Activated T-helper 9 cell treated with anti-CD3 and anti-CD28 coated beads, Interleukin-2, amount 50 U/mL, for 16 hours (primary cell): Measurements from ENCODE around the gene CORO7.

ENCODE experiments used
- DNase-seq: peaks from one replicate; pipeline ENCODE4 v3.0.0-alpha.2; 2020; ENCODE audit warnings: low read depth

Gene CORO7

DNA sequence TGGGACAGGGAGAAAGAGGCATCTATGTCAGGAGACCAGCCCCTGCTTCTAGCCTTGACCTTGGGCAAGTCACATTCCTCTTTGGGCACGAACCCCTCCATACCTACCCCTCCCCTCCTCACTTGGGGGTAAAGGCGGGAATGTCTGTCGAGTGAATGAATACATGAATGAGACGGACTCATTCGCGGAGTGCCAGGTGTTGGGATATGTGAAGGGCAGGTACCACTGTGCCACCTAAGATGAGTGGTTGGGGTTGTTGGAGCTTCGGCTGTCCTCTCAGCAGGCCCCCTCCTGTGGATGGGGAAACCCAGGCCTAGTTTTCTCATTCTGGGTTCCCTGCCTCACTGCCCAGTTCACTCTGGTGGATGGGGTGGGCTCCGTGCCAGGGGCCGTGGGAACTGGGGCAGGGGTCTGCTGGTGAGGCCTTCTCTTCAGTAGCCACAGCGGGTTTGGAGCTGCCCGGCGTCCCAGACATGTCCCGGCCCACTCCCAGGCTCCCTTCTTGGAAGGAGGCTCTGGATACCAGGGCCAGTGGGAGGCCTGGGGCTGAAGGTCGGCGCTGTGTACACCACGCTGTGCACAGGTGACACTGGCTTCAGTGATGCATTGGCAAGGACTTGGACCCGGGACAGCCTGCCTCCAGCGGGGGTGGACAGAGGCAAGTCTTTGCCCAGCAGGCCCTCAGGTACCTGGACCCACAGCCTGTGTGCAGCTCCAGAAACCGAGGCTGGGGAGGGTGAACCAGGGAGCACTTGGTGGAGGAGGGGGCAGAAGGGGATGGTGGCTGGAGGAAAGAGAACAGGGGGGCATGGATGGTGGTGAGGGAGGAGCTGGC lies 94.9 kb downstream of the CORO7 start:
- no peak for DNase-seq

- no peak for DNase-seq
These were observed 95.7 kb downstream of the CORO7 start for GRCh38 chr16:4320571-4321137.

DNA sequence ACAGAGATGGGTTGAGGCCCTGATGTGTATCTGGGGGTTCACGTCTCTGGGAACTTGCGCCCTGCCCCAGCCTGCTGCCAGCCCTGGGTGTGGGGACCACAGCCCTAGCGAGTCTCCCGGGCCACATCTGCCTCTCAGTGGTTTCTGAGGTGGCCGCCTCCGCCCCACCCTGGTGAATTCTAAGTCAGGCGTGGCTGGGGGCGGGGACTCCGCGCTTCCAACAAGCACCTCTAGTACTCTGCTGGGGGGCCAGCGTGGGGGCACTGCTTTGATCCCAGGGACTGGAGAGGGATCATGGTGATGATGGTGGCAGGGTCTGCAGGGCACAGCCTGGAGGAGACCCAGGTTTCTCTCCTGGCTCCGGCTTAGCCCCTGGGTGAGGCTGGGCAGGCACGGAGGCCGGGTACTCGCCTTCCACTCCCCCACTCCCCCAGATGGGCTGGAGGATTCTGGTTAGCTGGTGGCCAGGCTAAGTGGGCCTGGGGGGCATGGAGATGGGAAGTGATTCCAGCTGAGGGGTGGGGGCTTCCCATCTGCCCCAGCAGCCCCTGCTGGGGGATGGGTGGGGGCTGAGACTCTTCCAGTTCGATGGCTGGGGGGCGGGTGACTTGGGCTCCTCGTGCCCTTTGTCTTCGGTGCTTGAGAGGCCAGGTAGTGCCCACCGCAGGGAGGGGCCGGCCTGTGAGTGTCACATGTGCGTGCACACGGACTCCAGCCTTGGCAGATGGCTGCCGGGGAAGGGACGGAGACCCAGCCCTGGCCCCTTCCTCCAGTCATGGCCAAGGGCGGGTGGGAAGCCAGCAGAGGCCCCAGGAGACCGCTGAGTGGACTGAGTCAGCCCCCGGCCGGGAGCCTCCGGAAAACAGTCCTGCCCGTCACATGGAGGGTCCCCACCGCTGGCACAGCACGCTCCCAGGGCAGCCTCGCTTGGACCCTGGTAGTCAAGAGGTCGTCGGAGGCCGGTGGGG lies 96.7 kb downstream of the CORO7 start:
- peak; percentile 45 for DNase-seq

DNA sequence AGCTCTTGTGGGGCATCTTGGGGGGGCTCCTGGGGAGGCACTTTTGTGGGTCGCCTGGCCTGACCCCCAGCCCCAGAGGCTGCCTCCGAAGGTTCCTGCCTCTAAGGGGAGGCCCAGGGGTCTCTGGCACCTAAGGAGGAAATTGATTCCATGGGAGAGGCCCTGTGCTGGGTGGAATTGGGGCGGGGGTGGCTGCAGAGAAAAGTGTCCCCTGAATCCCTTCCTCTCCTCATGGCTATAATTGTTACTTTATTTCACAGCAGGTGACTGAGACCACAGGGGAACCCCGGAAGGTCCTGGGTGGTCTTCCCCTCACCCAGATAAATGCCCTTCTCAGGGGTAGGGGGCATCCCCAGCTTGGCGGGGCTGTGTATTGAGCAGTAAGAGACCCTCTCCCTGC lies 97.4 kb downstream of the CORO7 start:
- DNase-seq, result no peak

- DNase-seq, result no peak
These were observed 97.9 kb downstream of the CORO7 start for GRCh38 chr16:4318451-4318910.

GRCh38 chr16:4317532-4318450 lies 98.6 kb downstream of the CORO7 start:
- no peak for DNase-seq

GRCh38 chr16:4316864-4317531 lies 99.4 kb downstream of the CORO7 start:
- no peak for DNase-seq

DNA sequence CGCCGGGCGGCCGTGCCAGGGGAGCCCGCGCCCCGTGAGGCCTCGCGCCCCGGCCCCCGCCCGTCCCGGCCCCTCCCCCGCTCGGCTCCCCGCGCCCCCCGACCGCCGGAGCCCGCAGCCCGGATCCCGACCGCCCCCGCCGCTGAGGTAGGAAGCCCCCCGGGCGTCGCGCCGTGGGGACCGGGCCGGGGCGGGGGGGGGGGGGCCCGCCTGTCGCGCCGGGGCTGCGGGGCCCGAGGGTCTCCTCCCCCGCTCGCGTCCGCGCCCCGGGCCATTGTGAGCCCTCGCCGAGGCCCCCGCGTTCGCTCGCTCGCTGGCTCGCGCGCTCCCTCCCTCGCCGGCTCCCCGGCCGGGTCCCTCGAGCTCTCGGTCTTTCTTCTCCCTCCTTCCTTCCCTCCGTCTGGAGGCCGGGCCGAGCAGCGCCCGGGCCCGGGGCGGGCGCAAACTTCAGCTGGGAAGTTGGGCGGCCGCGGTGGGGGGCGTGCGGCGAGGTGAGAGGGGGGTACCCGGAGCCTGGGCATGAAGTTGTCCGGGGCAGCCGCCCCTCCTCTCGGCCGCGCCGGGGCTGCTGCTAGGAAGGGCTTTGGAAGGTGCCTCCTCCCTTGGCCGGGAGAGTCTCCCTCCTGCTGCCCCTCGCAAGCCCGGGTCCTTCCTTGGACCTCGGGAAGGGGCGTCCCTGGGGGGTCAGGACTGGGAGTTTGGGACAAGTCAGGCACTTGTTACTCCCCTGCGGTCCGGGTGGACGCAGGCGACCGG lies 100.1 kb downstream of the CORO7 start:
- no peak for DNase-seq

DNA sequence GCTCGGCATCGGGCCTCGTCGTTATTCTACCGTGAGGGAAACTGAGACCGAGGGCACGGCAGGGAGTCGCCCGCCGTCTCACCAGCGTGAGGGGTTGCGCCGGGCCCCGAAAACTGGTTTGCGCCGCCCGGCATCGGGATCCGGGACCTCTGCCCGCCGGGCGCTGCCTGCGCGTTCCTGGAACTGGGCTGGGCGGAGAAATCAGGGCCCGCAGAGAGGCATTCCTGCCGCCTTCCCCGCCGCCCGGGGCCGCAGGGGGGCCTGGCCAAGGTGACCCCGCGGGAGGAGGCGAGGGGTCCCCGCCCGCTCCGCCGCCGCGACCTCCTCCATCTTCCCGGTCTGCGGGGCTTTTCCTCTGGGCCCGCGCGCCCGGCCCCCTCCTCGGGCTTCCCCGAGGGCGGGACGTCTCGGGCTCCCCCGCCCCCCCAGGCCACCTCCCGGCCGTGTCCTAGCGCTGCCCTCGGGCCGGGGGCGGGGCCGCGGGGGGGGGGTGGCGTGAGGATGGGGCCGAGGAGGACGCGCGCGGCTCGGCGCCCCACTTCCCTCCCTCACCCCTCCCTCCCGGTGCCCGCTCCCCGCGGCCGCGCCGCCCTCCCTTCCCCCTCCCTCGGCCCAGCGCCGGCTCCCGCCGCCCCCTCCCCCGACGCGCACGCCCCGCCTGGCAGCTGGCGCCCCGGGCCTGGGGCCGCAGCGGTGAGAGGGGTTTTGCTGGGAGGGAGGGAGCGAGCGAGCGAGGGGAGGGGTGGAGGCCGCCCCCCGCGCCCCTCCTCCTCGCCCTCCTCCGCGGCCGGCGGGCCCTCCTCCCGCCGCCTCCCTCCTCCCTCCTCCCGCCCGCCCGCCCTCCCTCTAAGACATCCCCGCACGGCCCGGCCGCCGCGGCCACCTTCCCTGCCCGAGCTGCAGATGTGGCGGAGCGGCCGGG lies 100.9 kb downstream of the CORO7 start, which contains the start of gene GLIS2:
Gene GLIS2, plus strand, starts transcription at position 882 of the 922 bp plus-strand sequence. CDS start 16,214 bp downstream, outside the sequence.
- DNase-seq, result no peak

DNA sequence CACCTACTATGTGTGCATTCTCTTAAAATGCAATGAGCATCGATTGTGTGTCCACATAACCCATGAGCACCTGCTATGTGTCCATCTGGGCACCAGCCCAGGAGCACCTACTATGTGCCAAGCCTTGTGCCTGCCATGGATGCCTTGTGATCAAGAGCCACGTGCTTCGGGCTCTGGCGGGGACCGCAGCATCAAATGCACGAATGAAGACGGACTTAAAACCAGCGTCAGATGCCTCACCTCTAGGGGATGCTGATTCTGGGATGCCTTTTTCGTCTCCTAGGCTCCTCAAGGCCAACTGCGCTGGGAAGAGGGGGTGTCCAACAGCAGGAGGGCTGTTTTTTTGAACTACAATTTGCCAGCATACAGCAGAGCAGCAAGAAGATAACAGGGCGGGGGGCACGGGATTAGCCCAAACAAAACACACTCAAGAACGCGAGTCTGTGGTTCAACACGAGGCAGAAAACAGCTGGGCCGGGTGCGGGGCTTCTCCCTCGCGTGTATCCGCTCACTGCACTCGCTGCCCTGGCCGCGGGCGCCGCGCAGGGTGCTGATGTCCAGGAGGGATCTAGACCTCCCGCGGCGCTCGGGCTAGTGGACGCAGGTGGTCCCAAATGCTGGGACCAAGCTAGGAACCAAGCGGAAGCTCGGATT lies 101.7 kb downstream of the CORO7 start:
- DNase-seq, result no peak

DNA sequence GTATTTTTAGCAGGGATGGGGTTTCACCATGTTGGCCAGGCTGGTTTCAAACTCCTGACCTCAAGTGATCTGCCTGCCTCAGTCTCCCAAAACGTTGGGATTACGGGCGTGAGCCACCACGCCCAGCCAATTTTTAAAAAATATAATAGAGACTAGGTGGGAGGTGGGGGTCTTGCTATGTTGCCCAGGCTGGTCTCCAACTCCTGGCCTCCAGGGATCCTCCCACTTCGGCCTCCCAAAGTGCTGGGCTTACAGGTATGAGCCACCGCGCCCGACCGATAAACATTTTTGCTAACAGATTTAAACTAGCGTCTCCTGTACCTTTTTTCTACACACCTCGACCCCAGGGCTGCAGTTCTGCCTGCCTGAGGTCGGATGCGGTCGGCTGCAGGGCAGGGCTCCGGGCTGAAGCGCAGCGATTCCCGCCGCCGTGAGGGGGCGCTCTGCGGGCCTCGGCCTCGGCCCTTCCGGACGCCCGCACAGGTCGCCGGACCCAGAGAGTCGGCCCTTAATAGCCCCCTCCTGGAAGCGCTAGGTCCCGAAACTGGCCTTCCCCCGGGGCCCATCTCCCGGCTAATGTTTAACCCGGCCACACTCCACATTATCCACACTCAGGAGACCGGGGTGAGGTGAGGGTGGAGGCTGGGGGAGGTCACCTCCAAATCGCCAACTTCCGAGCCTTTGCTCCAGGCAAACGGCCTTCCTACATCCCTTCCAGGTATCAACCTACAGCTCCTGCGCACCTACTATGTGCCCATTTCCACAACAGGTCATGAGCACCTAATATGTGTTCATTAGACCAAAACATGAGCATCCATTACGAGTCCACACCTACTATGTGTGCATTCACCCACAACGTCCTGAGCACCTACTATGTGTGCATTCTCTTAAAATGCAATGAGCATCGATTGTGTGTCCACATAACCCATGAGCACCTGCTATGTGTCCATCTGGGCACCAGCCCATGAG lies 102.5 kb downstream of the CORO7 start:
- no peak for DNase-seq

GRCh38 chr16:4309833-4310266 lies 106.5 kb downstream of the CORO7 start:
- DNase-seq, result peak; percentile 31

GRCh38 chr16:4309102-4309832 lies 107.1 kb downstream of the CORO7 start:
- no peak for DNase-seq

DNA sequence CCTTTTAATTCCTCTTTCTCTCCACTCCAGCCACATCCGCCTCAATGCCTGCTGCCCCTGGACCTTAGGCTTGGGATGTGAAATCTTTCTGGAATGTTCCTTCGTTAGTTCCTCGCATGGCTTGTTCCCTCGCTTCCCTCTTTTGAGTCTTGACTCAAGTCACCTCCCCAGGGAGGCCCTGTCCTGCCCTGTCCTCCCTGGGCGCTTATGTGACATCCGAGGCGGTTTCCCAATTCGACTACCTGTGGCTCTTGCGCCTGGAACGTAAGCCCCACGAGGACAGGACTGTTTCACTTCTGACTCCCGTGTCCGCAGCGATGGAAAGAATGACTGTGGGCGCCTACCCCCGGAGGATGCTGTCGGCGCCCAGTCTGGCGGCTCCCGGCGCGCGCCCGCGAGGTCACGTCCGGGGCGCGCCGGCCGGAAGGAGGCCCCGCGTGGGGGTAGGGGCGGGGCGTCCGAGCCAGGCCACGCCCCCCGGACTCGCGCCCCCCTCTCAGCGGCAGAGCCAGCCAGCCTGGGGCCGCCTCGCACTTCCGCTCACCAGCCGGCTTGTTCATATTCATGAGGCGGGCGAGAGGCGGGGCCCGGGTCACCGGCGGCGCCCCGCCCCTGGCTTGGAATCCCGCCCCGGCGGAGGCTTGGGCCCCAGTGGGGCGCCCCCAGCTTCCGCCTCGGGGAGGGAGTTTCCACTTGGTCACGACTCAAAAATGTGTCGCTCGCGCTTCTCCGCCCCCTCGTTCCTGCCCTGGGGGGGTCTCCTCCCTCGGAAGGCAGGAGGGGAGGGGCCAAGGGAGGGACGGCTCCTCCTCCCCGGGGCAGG lies 109.0 kb downstream of the CORO7 start:
- DNase-seq, result peak; percentile 96

- peak; percentile 20 for DNase-seq
These were observed 109.8 kb downstream of the CORO7 start for GRCh38 chr16:4306470-4307214.
